HG03280 (cell line): ENCODE data around the gene SMPDL3B.
"Not testable (repeated sequence)": the region's sequence is repeated elsewhere in the genome, so short reads cannot be mapped to it uniquely, and the experiment has no call there.

Experiments
- ATAC-seq: cut with Tn5 transposase; IDR thresholded peaks from one replicate; pipeline ENCODE4 v1.9.1; 2021; ENCODE audit warnings: mild to moderate bottlenecking, moderate library complexity; ENCODE audit not compliant: unreplicated experiment

Gene SMPDL3B

DNA sequence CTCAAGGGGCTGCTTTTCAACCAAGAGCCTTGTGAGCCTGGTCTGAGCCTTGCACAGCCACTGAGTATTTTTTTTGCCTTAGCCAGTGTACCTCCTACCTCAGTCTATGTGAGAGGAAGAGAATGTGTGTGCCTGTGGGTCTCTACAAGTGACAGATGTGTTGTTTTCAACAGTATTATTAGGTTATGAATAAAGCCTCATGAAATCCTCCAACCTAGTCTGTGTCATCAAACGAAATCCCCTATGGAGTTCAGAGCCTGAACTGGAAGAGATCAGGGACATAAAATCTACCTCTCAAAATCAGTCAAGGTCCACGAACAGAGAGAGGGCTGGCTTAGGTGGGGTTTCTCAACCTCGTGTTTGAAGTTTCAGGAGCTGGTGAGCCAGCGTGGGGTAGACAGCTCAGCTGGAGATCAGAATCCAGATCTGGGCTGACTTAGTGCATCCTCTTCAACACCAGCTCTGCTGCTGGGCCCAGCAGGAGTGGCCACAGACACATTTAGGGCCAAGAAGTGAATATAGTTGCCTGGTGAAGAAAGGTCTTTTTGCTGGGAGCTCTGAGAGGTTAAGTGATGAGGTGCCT lies 33.2 kb downstream of the SMPDL3B start:
- ATAC-seq = no peak

DNA sequence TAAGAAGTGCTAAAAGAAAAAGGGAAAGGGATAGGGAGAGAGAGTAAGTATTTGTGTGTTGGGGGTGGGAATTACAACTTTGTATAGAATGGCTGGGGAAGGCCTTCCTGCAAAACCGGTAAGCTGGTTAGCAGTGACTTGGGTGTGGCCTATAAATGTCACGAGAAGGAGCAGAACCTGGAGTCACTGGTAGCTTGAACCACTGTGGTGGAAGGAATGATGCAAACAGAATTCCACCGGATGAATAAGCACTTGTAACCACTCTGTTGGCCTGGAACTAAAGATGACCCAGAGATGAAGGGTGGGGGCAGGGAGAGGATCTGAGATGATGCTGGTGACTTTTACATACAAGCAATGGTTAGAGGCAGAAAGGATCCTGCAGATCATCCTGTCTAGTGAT lies 33.9 kb downstream of the SMPDL3B start:
- no peak for ATAC-seq

DNA sequence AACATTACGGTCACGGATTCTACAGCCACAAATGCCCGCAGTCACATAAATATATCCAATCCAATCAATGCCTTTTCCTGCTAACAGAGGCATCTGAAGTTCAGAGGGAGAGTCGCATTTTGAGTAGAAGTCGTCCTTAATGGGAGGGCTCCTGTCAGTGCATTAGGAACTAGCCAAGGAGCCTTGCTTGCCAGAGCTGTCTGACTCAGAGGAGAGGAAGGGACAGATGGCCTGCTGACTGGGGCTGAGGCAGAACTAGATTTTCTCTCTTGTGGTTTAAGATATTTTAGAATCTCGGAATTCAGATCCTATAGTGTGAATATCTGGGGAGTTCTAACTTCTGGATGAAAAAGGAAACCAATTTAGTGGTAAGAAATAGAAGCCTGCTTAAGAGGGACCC lies 35.6 kb downstream of the SMPDL3B start:
- ATAC-seq = no peak

DNA sequence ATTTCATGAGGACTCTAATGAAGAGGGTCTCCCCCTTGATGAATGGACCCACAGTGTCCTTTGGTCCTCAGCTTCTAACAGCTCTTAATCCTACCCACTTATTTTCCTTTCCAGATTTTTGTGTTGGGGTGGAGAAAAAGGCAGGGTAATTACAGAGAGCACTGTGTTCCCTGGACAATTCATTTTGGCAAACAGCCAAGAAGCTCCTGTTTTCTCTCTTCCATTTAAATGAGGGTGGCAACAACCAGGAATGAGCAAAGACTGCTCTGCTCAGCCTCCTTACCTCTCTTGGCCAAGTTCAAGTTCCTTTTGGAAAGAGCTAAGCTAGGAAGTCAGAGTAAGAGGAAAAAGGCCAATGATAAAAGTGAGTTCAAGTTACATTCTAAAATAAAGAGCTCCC lies 36.9 kb downstream of the SMPDL3B start:
- no peak for ATAC-seq

DNA sequence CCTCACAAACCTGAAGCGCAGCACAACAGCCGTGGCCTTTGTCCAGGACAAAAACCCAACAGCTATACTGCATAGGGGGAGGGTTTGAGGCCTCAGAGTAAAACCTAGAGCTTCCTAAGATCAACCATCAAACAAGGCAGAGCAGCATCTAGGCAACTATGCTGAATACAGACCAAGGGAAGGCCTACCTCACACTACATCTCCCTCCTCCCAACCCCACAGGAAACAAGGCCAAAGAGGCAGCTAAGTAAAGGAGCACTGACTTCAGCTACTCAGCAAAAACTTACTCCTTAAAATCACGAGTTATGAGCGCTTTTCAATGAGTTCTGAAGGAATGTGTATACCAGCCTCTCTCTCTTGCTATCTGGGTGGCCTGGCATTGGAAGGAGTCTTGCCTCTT lies 37.3 kb downstream of the SMPDL3B start:
- ATAC-seq = no peak

DNA sequence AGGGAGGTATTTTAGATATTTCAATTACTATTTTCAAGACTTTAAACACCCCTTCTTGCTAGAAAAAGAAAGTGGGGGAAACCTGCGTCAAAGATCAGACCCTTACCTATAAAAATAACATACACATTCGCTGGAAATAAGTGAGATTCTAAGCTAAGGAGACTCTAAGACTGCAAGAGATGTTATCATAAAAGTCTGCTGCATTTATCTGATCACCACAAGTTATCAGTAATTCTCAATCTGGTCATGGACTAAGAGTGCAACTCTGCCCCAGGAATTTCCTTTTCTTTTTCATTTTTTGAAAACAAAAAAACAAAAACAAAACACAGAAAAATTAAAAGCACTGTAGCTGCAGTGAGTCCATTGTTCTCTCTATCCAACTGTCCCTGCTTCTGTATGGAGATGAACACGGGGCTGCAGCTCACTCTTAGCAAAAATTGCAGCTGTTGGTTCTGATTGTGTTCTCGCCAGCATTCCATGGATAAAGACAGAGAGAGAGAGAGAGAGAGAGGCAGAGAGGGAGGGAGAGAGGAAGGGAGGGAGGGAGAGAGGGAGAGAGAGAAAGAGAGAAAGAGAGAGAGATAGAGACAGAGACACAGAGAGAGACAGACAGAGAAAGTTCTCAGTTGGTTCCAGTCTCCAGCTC lies 39.1 kb downstream of the SMPDL3B start:
- ATAC-seq = no peak

DNA sequence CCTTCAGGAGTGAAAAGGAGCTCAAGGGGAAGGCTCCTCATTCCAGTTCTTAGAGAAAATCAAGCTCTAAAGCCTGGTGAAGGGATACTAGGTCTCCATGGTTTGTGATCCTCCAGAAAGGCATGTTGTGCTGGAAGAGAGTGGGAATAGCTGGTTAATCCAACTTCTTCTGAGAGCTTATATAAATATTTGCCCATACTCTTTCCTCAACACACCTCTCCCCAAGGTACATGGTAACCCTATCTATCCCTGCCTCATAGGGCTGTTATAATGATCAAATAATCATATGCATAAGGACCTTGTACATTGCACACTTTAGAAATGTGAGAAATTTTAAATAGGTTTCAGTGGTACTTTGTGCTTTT lies 39.6 kb downstream of the SMPDL3B start:
- ATAC-seq = no peak

DNA sequence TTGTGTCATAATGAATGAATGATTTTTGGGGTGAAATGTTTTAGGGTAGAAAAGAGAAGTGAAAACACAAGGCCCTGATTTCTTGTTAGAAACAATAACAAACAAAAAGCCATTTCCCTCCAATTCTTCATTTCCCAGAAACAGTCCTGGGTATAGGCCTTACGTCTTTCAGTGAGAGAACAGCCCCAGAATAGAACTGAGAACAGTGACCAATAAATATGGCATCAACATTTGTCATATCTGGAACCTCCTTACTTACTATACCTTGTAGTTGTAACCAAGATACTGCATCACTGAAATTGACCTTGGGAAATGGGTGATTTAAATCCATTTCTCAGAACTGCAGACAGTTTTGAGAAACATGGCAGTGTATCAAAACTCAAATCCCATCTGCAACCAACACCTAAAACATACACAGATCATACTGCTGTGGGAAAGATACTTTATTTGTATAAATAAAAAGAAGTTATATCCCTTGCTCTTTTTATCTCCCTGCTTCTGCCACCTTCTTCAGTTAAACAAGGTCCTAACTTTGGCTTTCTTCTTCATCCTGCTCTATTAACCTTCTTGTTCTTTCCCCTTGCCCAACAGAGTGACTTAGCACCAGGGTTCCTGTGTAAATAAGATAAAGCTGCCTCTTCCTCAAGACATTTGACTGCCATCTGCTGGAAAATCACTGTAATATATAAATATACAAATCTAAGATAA lies 44.5 kb downstream of the SMPDL3B start:
- ATAC-seq = no peak

DNA sequence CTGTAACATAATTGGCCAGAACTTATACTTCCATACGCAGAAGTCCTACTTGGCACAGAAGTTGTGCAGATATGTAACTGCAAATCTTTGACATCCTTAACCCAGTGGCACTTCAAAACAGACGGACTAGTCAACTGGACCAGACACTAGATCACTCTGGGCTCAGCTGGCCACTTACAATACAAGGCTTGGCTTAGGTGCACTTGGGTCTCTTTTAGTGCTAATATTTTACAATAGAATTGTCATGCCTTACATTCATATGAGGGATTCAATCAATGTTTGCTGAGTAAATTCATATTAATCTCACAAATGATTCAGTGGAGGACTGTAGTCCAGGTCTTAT lies 45.0 kb downstream of the SMPDL3B start:
- no peak for ATAC-seq

DNA sequence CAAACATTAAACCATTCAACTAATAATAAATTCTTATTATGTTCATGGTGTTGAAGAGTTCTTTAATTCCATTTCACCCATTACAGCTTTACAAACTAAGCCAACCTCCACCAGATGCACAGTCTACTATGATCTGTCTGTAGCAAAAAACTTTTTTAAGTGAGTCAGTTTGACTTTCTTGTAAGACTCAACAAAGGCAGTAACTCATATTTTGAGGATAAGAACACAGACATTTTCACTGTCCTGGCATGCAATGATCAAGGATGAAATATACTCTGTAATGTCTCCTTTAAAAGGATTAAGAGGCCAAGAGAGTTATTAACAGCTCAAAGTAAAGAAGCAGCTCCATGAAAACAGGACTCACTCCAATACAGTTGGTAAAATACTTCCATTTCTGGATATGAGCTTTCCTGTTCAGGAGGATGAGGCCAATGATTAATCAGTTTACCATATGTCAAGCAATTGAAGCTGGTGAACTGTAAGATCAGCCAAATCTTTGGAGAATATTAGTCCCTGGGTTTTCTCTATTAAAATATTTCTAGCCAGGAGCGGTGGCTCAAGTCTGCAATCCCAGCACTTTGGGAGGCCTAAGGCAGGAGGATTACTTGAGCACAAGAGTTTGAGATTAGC lies 45.5 kb downstream of the SMPDL3B start:
- no peak for ATAC-seq

DNA sequence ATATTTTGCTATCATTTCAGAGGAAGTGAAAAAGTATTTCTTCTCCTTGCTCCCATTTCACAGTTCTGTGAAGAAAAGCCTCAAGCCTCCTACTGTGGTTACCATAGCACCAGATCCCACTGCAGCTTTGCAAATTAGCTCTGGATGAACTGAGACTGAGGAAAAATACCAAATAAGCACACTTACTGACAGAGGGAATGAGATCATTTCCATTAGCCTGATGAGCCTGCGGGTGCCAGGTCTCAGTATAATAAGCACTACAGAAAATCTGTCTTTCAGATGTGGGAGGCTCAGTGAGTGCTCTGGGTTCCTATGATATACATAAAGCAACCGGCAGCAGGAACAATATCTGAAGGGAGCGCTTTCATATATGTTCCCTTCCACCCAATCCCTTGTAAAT lies 46.3 kb downstream of the SMPDL3B start:
- ATAC-seq = no peak

DNA sequence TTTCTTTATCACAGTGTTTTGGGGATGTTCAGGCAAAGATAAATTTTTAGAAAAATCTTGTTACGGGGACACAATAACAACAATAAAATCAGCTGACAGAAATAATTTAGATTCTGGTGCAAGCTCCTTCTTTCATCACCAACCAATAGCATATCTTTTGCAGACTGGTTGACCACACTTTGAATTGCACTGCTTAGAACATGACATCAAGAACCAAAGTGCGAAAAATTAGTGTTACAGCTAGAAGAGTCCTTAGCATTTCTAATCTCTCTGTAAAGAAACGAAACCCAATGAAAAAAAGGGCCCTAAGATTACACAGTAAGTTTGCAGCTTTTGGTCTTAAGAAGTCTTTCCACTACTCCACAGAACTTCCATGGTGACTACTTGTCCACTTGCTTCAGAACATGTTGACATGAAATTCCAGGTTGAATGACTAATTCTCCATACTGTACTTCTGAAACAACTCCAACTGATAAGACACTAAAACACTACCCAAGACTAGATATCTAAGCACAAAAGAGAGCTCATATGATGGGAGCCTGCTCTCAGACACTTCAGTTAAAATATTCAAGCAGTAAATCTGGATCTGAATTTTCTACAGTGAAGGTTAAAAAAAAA lies 56.2 kb downstream of the SMPDL3B start:
- no peak for ATAC-seq

DNA sequence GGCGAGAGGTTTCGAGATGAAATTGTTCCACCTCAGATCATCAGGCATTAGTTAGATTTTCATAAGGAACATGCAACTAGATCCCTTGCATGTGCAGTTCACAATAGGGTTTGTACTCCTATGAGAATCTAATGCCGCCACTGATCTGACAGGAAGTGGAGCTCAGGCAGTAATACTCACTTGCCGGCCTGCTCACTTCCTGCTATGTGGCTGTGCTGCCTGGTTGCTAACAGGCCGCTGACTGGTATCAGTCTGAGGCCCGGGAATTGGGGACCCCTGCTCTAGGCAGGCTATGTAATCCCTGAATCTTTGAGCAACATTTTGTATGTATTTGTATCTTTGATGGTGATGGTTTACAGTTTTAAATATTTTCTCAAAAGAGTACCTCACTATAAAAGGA lies 57.5 kb downstream of the SMPDL3B start:
- no peak for ATAC-seq

DNA sequence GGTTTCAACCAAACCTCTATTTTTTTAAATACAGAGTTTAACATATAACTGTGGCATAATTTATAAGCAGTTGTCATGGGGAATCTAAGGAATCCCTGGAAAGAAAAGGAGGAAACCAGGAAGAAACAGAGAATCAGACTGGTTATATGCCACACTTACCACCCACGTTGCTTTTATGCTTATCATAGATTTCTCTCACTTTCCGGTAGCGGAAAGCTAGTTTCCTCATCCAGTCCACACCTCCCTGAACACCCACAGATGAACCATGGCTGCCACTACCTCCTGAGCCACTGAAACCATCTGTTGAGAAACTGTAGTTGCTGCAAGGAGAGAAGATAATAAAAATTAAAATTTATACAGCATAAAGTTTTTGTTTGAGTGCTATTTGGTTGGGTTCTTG lies 58.4 kb downstream of the SMPDL3B start:
- no peak for ATAC-seq

DNA sequence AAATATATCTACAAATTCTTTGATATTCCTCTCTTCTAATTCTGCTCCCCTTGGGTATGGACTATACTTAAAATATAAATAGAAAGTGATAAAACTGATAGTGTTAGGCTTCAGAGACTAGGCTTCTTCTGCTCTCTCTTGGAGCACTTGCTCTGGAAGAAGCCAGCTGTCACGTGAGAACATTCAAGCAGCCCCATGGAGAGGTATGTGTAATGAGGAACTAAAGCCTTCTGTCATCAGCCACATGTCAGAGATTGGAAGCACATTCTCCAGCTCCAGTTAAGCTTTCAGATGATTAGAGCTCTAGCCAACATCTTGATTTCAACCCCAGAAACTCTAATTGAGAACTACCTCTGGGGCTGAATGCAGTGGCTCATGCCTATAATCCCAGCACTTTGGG lies 59.3 kb downstream of the SMPDL3B start:
- no peak for ATAC-seq

DNA sequence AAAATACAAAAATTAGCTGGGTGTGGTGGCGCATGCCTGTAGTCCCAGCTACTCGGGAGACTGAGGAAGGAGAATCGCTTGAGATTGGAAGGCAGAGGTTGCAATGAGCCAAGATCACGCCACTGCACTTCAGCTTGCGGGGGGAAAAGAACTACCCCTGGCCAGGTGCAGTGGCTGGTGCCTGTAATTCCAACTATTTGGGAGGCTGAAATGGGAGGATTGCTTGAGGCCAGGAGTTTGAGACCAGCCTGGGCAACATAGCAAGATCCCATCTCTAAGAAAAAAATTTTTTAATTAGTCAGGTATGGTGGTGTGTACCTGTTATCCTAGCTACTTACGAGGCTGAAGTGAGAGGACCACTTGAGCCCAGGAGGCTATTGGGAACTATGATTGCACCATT lies 59.7 kb downstream of the SMPDL3B start:
- not testable (repeated sequence) for ATAC-seq

DNA sequence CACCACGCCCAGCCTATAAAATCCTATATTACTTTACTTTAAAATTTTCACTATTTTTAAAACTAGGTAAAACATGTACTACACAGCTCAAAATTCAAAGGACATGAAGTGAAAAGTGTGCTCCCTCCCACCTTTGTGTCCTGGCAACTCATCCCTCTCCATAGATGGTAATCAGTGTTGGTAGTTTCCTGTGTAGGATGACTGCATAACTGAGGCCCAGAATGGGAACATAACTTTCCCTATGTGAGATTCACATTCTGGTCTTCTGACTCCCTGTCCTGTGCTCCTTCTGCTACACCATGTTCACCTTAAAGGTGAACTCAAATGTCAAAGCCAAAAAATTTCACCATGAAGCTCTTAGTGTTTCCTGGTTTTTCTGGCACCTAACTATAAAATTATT lies 64.3 kb downstream of the SMPDL3B start:
- ATAC-seq = no peak

DNA sequence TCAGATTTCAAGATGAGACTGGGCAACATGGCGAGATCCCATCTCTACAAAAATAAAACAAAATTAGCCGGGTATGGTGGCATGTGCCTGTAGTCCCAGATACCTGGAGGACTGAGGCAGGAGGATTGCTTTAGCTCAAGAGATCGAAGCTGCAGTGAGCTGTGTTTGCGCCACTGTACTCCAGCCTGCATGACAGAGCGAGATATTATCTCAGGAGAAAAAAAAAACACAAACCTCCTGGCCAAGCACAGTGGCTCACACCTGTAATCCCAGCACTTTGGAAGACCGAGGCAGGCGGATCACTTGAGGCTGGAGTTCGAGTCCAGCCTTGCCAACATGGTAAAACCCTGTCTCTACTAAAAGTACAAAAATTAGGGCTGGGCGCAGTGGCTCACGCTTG lies 67.8 kb downstream of the SMPDL3B start:
- no peak for ATAC-seq

DNA sequence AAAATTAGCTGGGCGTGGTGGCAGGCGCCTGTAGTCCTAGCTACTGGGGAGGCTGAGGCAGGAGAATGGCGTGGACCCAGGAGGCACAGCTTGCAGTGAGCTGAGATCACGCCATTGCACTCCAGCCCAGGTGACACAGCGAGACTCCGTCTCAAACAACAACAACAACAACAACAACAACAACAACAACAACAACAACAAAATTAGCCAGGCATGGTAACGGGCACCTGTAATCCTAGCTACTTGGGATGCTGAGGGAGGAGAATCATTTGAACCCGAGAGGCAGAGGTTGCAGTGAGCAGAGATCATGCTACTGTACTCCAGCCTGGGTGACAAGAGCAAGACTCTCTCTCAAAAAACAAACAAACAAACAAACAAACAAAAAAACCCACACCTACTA lies 68.3 kb downstream of the SMPDL3B start:
- ATAC-seq = not testable (repeated sequence)
